ENCODE data around the gene SCCPDH. TPM values are rescaled to one million over a fixed set of nuclear protein-coding genes. Genes with fewer than 3 reads are reported as not detected.

SCCPDH gene
- total RNA-seq, 1 donor from 2014 or later = 79.0 TPM

DNA sequence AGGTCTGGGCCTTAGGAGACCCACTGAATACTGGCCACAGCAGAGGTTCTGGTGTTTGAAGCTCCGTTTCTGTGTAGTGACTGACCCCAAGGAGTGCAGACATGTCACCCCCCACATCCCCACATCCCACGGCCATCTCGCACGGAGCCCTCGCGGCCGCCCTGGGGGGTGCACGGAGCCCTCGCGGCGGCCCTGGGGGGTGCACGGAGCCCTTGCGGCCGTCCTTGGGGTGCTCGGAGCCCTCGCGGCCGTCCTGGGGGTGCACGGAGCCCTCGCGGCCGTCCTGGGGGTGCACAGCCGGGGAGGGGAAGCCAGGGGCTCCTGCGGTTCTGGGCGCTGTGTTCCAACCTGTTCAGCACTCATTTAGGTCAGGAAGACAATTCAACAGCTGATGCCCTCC, 68.4 kb downstream of the SCCPDH start:
- ATAC-seq (no peak), DNase-seq (ENCODE audit: low spot score) (no peak)

DNA sequence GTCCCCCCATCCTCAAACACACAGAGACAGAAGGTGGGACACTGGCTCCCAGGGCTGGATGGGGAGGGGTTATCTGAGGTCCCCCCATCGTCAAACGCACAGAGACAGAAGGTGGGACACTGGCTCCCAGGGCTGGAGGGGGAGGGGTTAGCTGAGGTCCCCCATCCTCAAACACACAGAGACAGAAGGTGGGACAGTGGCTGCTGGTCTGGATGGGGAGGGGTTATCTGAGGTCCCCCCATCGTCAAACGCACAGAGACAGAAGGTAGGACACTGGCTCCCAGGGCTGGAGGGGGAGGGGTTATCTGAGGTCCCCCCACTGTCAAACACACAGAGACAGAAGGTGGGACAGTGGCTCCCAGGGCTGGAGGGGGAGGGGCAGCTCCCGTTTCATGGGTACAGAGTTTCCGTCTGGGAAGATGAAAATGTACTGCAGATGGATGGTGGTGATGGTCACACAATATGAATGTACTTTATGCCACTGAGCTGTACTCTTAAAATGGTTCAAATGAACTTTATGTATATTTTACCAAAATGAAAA, 69.2 kb downstream of the SCCPDH start:
- ATAC-seq (no peak), DNase-seq (ENCODE audit: low spot score) (no peak)
- intact Hi-C loops (cut with DNase I) = no loop called here

More for the DNA sequence above, 68.4 kb downstream of the SCCPDH start:
- intact Hi-C loops (cut with DNase I) = no loop called here

DNA sequence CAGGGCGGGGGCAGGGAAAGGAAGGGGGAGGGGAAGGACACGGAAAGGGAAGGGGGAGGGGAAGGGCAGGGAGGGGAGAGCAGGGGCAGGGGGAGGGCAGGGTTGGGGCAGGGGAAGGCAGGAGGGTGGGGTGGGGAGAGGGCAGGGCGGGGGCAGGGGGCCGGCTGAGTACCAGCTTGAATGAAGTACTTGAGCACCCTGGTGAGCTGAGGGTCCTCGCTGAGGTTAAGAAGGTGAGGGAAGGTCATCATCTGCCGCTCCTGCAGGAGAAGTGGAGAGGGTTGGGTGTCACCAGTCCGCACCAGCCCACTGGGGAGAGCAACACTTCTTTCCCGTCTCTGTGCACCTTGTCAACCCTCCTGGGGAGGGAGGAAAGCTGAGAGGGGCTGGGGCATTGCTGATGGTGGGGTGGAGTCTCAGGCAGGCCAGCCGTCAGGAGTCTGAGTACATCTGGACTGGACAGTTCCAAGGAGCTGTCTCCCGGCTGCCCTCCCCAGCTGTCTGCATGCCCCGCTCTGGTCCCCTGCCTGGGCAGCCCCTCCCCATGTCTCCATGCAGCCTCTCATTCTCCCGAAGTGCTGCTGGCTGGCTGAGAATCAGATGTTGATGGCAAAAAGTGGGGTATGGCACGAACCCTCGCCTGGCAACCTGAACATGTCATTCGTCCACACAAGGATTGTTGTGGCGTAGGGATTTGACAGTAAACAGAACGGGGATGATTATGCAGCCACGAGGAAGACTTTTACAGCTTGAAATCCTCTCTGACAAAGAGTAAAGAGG, 70.0 kb downstream of the SCCPDH start:
- DNase-seq (ENCODE audit: low spot score) (no peak), ATAC-seq (no peak)
- intact Hi-C loops (cut with DNase I) = no loop called here

DNA sequence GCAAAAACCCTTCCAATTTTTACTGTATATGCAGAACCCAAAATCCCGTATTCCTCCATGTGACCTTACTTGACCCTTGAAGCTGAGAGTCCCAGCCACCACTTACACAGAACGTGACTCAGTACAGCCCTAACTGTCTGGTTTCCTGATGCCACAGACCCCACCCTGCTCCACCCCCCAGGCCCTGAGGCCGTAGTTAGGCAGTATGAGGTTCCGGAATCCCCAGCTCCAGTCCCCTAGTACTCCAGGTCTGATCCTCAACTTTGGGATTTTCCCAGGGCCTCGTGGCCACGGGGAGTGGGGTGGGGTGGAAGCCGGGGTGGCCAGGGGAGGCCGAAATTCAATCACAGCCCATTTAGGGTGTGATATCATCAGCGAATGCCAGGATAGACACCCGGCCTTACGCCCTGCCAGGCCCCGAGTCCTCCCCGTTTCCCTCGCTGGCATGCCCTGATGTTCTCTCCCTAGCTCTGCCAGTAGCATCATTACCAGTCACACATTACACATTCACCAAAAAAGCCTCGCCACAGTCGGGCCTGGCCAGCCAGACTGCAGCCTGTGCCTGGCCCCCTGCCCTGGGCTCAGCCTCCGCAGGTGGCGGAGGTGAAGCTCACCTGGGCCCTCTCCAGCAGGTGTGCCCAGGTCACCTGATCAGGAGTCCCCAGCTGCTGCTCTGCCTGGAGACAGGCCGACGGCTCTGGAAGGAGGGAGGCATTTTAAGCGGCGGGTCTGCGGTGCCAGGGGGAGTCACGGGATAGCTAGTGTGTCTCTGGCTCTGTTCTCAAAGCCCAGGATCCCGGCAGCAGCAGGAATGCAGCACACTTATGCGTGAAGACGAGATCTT, 70.8 kb downstream of the SCCPDH start:
- intact Hi-C loops (cut with DNase I) = no loop called here
- ATAC-seq = no peak
- DNase-seq (ENCODE audit: low spot score) = no peak

DNA sequence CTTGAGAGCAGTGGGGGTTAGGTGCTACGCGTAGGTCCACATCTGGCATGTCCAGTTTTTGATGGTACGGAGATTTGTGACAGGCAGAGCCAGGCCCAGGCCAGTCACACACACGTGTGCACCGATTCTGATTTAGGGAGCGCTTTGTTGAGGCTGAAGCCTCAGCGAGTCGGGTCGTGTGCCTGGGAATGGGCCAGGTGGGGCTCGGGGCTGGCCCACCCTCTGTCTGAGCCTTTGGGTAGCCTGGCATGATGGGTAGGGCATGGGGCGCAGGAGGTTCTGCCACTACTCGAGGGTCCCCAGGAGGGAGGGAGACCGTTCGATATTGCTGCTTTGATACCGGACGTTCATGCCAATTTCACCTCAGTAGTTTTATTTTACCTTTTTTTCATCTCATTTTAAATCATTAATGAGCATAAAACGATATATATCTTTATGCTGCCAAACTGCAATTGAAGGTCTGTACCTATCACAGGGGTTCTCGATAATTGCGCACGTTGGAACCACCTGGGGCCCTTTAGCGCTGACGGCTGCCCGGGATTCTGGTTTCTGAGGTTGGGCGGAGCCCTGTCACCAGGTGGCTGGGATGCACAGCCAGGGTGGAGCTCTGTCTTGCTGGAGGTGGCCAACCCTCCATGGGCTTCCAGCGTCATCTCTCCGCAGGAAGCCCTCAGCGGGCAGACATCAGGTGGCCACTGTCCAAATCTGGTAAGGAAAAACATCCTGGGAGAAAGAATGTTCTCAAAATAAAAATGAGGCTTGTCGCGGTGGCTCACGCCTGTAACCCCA, 71.9 kb downstream of the SCCPDH start:
- intact Hi-C loops (cut with DNase I) = no loop called here
- DNase-seq (ENCODE audit: low spot score) (no peak), ATAC-seq (no peak)

DNA sequence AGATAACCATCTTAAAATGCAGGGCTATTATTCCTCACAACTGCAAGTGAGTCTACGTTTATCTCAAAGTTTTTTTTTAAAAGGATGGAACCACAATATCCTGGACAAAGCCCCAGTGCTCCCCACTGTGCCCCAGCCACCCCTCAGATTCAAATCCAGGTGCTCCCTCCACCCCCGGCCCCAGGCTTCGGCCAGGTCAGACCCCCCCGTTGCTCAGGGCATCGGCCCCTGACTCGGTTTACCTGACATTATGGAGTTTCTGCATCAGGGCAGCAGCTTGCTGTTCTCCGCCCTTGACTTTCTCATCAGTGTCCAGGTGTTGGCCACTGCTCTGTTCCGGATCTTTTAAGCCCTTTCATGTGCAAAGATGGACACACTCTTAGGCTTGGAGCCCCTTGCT, 72.9 kb downstream of the SCCPDH start:
- ATAC-seq (no peak), DNase-seq (ENCODE audit: low spot score) (no peak)
- intact Hi-C loops (cut with DNase I) = no loop called here

DNA sequence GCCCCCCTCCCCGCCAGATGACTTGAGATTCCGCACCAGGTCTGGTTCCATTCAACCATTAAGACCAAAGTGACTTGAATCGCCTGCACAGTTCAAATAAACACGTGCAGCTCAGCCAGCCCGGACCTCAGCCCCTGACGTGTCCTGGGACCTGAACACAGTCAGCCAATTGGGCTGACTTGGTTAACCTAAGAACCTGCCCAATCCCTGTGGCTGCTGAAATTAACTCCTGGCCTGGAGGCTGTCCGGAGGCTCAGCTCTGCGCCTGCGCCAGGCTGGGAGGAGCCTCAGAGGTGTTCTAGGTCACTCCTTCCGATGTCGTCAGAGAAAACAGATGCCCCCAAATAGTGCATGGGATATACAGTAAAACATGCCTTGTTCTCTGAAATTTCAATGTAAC, 73.4 kb downstream of the SCCPDH start:
- no peak for DNase-seq (ENCODE audit: low spot score)
- ATAC-seq = no peak
- intact Hi-C loops (cut with DNase I) = no loop called here

DNA sequence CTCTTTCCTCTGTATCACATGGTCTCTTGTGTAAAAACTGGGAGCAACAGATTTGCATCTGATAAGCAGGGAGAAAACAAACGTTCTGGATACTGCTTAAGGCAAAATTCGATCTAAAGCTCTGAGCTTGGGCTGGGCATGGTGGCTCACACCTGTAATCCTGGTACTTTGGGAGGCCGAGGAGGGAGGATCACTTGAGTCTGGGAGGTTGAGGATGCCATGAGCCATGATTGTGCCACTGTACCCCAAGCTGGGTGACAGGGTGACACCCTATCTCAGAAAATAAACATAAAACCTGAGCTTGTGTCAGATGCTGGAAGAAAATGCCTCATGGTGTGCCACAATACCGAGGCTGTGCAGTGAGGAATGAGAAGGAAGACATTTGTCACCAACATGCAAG, 73.9 kb downstream of the SCCPDH start:
- no peak for DNase-seq (ENCODE audit: low spot score)
- intact Hi-C loops (cut with DNase I) = no loop called here
- ATAC-seq = no peak

DNA sequence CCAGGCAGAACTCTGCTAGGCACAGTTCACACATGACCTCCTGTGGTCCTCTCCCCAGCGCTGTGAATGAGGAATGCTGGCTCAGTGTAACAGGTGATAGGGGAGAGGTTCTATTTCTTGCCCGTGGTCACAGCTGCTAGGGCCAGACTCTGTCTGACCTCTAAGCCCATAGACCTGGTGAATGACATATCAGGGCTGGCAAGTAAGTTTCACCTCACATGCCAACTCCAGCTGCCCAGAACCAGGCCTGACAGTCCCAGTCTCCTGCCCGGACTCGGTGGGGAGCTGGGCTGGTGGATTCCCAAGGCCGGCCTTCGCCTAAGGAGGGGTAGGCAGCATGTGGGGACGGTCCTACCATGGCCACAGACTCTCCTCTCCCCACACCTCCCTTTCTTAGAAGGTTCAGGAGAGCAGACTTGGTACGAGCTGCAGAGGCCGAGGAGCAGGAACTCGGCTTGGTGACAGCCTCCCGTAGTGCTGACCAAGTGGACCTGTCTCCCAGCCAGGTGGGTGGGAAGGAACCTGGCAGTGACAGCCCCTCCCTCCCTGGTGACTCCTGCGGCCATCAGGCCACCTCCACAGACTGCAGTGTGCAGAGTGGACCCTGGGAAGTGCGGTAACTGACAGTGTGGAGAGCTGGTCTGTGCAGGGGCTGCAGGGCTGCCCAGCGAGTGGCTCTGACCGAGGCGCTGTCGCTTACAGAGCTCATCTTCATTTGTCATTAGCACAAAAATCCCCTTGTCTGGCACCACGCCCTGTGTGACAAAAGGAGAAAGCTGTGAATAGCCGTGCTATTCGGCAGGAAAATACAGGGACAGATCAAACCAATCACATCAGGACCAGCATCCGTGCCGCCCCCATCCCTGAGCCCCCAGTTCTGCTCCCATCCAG, 74.6 kb downstream of the SCCPDH start:
- peak; percentile 34 for ATAC-seq
- intact Hi-C loops (cut with DNase I) = no loop called here

DNA sequence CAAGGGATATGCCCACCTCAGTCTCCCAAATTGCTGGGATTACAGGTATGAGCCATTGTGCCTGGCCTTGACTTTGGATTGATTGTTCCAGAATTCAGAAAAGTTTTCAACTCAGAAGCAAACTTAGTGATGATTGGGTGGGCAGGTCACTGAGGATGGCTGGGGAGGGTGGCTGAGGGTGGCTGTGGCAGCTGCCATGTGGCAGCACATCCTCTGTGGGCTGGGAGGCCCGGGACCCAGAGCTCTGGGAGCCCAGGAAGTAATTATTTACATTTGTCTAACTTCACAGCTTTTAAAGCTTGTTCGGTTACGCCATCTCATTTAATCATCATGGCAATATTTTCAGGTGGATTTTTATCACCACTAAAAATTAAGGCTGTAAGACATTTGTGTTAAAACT, 76.1 kb downstream of the SCCPDH start:
- intact Hi-C loops (cut with DNase I) = no loop called here
- no peak for DNase-seq (ENCODE audit: low spot score)

More for the DNA sequence above, 74.6 kb downstream of the SCCPDH start:
- no peak for DNase-seq (ENCODE audit: low spot score)

DNA sequence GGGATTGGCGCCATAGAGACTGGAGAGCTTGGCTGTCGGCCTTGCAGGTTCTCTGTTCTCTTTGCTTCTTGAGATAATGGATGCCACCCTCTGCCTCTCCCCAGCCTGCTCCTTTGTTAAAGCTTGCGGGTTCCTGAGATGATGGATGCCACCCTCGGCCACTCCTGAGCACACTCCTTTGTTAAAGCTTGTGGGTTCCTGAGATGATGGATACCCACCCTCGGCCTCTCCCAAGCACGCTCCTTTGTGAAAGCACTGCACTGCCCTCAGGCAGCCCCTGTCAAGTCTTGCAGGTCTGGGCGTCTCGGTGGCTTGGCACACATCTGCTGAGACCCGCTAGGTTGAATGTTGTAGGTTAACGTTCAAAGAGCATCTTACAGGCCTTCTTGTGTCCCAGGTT, 76.5 kb downstream of the SCCPDH start:
- ATAC-seq (no peak), DNase-seq (ENCODE audit: low spot score) (no peak)
- intact Hi-C loops (cut with DNase I) = no loop called here

More for the DNA sequence above, 76.1 kb downstream of the SCCPDH start:
- no peak for ATAC-seq

DNA sequence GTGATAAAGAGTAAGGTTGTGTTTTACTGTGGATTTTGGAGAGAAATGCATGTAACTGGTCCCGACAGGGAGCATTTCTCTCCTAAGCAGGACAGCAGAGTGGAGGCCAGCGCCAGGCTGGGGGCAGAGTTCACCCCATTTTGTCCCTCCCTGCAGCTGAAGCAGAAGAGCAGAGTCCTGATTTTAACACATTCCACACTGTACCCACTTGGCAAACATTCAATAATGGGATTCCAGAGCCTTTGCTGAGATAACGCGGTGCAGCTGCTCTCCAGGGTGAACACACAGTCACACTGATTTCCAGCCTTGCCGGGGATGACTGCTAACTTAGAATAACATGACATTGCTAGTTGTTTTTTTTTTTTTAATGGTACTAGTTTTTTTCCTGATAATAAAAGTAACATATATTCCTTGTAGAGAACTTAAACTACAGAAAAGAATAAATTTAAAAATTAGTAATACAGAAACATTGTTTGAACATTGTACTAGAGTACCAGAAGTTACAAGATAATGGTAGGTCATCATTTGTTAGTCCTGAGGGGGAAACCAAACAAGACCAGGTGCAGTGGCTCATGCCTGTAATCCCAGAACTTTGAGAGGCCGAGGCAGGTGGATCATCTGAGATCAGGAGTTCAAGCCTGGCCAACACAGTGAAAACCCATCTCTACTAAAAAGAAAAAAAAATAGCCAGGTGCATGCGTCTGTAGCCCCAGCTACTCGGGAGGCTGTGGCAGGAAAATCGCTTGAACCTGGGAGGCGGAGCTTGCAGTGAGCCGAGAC, 77.2 kb downstream of the SCCPDH start:
- ATAC-seq (no peak), DNase-seq (ENCODE audit: low spot score) (no peak)
- intact Hi-C loops (cut with DNase I) = no loop called here

DNA sequence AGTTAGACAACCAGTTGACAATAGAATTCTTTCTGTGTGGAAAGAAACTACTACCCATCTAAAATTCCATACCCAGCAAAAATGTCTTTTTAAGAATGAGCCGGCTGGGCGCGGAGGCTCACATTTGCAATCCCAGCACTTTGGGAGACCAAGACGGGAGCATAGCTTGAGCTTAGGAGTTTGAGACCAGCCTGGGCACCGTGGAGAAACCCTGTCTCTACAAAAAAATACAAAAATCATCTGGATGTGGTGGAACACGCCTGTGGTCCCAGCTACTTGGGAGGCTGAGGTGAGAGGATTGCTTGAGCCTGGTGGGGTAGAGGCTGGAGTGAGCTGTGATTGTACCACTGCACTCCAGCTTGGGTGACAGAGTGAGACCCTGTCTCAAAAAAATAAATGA, 79.2 kb downstream of the SCCPDH start:
- DNase-seq (ENCODE audit: low spot score) (no peak), ATAC-seq (no peak)
- intact Hi-C loops (cut with DNase I) = no loop called here

DNA sequence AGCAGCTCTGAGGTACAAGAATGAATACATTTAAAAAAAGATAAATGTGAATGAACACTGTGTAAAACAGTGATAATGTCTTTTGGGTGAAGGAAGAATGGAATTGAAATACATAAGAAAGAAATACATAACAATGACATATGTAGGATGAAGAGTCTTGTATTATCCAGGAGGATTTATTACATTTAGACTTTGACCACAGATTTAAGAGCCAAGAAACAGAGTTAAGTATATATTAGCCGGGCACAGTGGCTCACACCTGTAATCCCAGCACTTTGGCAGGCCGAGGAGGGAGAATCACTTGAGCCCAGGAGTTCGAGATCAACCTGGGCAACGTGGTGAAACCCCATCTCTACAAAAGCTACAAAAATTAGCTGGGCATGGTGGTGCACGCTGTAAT, 79.7 kb downstream of the SCCPDH start:
- no peak for DNase-seq (ENCODE audit: low spot score)
- intact Hi-C loops (cut with DNase I) = no loop called here
- no peak for ATAC-seq

DNA sequence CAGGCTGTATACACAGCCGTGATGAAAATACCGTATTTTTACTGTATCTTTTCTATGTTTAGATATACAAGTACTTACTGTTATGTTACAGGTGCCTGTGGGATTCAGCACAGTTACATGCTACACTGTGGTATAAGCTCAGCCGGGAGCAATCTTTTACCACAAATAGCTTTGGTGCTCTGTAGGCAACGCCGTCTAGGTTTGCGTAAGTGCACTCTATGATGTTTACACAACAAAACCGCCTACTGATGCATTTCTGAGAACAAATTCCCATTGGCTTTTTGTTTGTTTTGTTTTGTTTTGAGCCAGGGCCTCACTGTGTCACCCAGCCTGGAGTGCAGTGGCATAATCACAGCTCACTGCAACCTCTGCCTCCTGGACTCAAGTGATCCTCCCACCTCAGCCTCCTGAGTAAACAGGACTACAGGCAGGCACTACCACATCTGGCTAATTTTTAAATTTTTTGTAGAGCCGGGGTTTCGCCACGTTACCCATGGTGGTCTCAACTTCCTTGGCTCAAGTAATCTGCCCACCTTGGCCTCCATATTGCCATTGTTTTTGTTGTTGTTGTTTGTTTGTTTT, 81.0 kb downstream of the SCCPDH start:
- DNase-seq (ENCODE audit: low spot score) (no peak), ATAC-seq (no peak)
- intact Hi-C loops (cut with DNase I) = loop anchor here (5.0 kb wide), 1 partner anchor 743 kb away; no protein-coding TSS in a partner anchor

DNA sequence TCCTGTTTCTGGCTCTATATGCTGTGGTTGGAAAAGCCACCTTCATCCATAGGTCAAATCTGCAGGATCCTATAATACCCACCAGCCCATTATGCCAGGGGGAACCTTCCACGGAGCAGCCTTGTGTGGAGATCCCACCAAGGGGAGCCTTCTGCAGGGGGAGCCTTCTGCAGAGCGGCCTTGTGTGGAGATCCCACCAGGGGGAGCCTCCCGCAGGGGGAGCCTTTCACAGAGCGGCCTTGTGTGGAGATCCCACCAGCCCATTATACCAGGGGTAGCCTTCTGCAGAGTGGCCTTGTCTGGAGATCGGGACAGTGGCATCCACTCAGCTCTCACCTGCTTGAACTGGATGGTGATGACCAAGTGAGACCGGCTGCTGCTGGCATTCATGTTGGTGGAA, 85.3 kb downstream of the SCCPDH start:
- intact Hi-C loops (cut with DNase I) = loop anchor here (5.0 kb wide), 1 partner anchor 747 kb away; no protein-coding TSS in a partner anchor
- ATAC-seq = no peak

DNA sequence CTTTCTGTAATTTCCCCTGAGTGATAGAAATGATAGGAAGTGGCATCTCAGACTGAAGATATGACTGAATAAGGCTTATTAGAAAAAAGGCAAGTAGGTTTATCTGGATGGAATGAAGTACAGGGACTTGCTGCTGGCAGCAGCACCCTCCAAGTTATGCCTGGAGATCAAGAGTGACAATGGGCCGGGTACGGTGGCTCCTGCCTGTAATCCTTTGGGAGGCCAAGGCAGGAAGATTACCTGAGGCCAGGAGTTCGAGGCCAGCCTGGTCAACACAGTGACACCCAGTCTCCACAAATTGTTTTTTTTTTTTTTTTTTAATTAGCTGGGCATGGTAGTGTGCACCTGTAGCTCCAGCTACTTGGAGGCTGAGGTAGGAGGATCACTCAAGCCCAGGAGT, 87.8 kb downstream of the SCCPDH start:
- intact Hi-C loops (cut with DNase I) = no loop called here
- DNase-seq (ENCODE audit: low spot score) = no peak

More for the DNA sequence above, 85.3 kb downstream of the SCCPDH start:
- no peak for DNase-seq (ENCODE audit: low spot score)

More for the DNA sequence above, 87.8 kb downstream of the SCCPDH start:
- ATAC-seq = no peak
